SK-N-SH treated with all-trans-retinoic acid at 6 μM for 48 hours (cell line): ENCODE measurements around the gene CACNA1H.

ENCODE experiments used
- ATAC-seq: fragments of 200-7000 bp; cut with Tn5 transposase; 3 replicates; pipeline ENCODE4 v1.9.1; 2020; ENCODE audit warnings: mild to moderate bottlenecking, moderate library complexity
- ARNTL ChIP-seq: fragments of 450-650 bp; formaldehyde crosslinking; IDR thresholded peaks from 2 replicates; pipeline ENCODE4 v1.5.0; 2020; ENCODE audit warnings: low read depth, mild to moderate bottlenecking, moderate library complexity, borderline replicate concordance
- BACH2 ChIP-seq: fragments of 250-450 bp; sonication (Bioruptor Pico); IDR thresholded peaks from 2 replicates; pipeline ENCODE4 v1.9.0; 2021; ENCODE audit warnings: mild to moderate bottlenecking, borderline replicate concordance
- CREB5 ChIP-seq: fragments of 250-450 bp; sonication (Bioruptor Pico); IDR thresholded peaks from 2 replicates; pipeline ENCODE4 v1.5.1; 2020; ENCODE audit warnings: low read depth, mild to moderate bottlenecking, moderate library complexity
- CSDC2 ChIP-seq: fragments of 250-450 bp; sonication (Bioruptor Pico); IDR thresholded peaks from 2 replicates; pipeline ENCODE4 v1.5.0; 2020; ENCODE audit warnings: mild to moderate bottlenecking, moderate library complexity
- CSRNP3 ChIP-seq: fragments of 250-450 bp; sonication (Bioruptor Pico); IDR thresholded peaks from 2 replicates; pipeline ENCODE4 v1.5.1; 2021; ENCODE audit warnings: mild to moderate bottlenecking, moderate library complexity
- GLIS3 ChIP-seq: fragments of 250-450 bp; sonication (Bioruptor Pico); IDR thresholded peaks from 2 replicates; pipeline ENCODE4 v1.5.0; 2020; ENCODE audit warnings: mild to moderate bottlenecking, moderate library complexity
- ISL1 ChIP-seq: fragments of 250-450 bp; sonication (Bioruptor Pico); IDR thresholded peaks from 2 replicates; pipeline ENCODE4 v2.1.2; 2022; ENCODE audit warnings: mild to moderate bottlenecking, moderate library complexity
- OSR1 ChIP-seq: fragments of 250-450 bp; sonication (Bioruptor Pico); IDR thresholded peaks from 2 replicates; pipeline ENCODE4 v1.8.0; 2022; ENCODE audit warnings: moderate library complexity, mild to moderate bottlenecking, inconsistent platforms
- PATZ1 ChIP-seq: fragments of 250-450 bp; sonication (Bioruptor Pico); IDR thresholded peaks from 2 replicates; pipeline ENCODE4 v1.8.0; 2020; ENCODE audit warnings: mild to moderate bottlenecking, moderate library complexity, borderline replicate concordance
- POU6F1 ChIP-seq: fragments of 250-450 bp; sonication (Bioruptor Pico); IDR thresholded peaks from 2 replicates; pipeline ENCODE4 v1.8.0; 2021; ENCODE audit warnings: low read depth, mild to moderate bottlenecking, moderate library complexity, borderline replicate concordance
- RARB ChIP-seq: fragments of 250-450 bp; sonication (Bioruptor Pico); IDR thresholded peaks from 2 replicates; pipeline ENCODE4 v1.8.0; 2021; ENCODE audit warnings: mild to moderate bottlenecking, moderate library complexity
- TCF4 ChIP-seq: fragments of 250-450 bp; sonication (Bioruptor Pico); IDR thresholded peaks from 2 replicates; pipeline ENCODE4 v1.8.0; 2021; ENCODE audit warnings: mild to moderate bottlenecking, moderate library complexity, borderline replicate concordance
- TSHZ2 ChIP-seq: fragments of 250-450 bp; sonication (Bioruptor Pico); IDR thresholded peaks from 2 replicates; pipeline ENCODE4 v1.5.0; 2020; ENCODE audit warnings: mild to moderate bottlenecking, moderate library complexity
- ZC3H10 ChIP-seq: fragments of 250-450 bp; sonication (Bioruptor Pico); IDR thresholded peaks from 2 replicates; pipeline ENCODE4 v1.5.1; 2021; ENCODE audit warnings: mild to moderate bottlenecking, moderate library complexity
- ZFP3 ChIP-seq: fragments of 250-450 bp; sonication (Bioruptor Pico); IDR thresholded peaks from 2 replicates; pipeline ENCODE4 v1.5.0; 2020; ENCODE audit warnings: mild to moderate bottlenecking, moderate library complexity
- ZFP30 ChIP-seq: fragments of 450-650 bp; formaldehyde crosslinking; IDR thresholded peaks from 2 replicates; pipeline ENCODE4 v1.5.0; 2022; ENCODE audit warnings: mild to moderate bottlenecking, moderate library complexity
- ZNF565 ChIP-seq: fragments of 450-650 bp; formaldehyde crosslinking; conservative IDR thresholded peaks from 2 replicates; pipeline ENCODE4 v1.5.0; 2020; ENCODE audit warnings: low read depth, mild to moderate bottlenecking, moderate library complexity
- ZNF8 ChIP-seq: fragments of 450-650 bp; formaldehyde crosslinking; IDR thresholded peaks from 2 replicates; pipeline ENCODE4 v1.5.0; 2020; ENCODE audit warnings: mild to moderate bottlenecking, moderate library complexity

The CACNA1H gene

GRCh38 chr16:1160773-1161348 lies 8.0 kb downstream of the CACNA1H start:
- TF ChIP-seq ZNF565 (no peak), POU6F1 (CRISPR knock-in tag) (no peak), PATZ1 (CRISPR knock-in tag) (no peak), ZNF8 (CRISPR knock-in tag) (no peak), GLIS3 (CRISPR knock-in tag) (no peak), ZFP3 (CRISPR knock-in tag) (no peak), CSDC2 (no peak), CSRNP3 (CRISPR knock-in tag) (no peak), TSHZ2 (CRISPR knock-in tag) (no peak), ZC3H10 (CRISPR knock-in tag) (no peak), TCF4 (CRISPR knock-in tag) (no peak), BACH2 (CRISPR knock-in tag) (no peak), ARNTL (CRISPR knock-in tag) (no peak), CREB5 (no peak), ZFP30 (CRISPR knock-in tag) (no peak), OSR1 (CRISPR knock-in tag) (no peak), RARB (no peak)
- ATAC-seq = no peak

GRCh38 chr16:1162701-1163566 lies 10.0 kb downstream of the CACNA1H start:
- TF ChIP-seq CSRNP3 (CRISPR knock-in tag) = no peak
- TF ChIP-seq ISL1 (CRISPR knock-in tag) = no peak
- TF ChIP-seq TSHZ2 (CRISPR knock-in tag) = no peak
- TF ChIP-seq GLIS3 (CRISPR knock-in tag) = no peak
- no peak for TF ChIP-seq CREB5
- no peak for TF ChIP-seq OSR1 (CRISPR knock-in tag)
- TF ChIP-seq TCF4 (CRISPR knock-in tag) = no peak
- no peak for TF ChIP-seq BACH2 (CRISPR knock-in tag)
- no peak for TF ChIP-seq ZFP3 (CRISPR knock-in tag)
- no peak for TF ChIP-seq RARB
- peak; percentile 32 for ATAC-seq
